HUES64 (cell line): ENCODE data around the gene JAG2.

ENCODE experiments used
- H3K27ac ChIP-seq: 2 replicates; pipeline ENCODE4 v1.7.0; 2013; ENCODE audit warnings: low read depth, low read length, inconsistent platforms
- H3K27me3 ChIP-seq: 2 replicates; pipeline ENCODE4 v1.6.1; 2013; ENCODE audit warnings: mild to moderate bottlenecking, low read length; ENCODE audit not compliant: insufficient read depth
- H3K36me3 ChIP-seq: 2 replicates; pipeline ENCODE4 v1.6.1; 2013; ENCODE audit warnings: mild to moderate bottlenecking, low read length; ENCODE audit not compliant: insufficient read depth
- H3K4me1 ChIP-seq: 2 replicates; pipeline ENCODE4 v1.6.1; 2013; ENCODE audit warnings: mild to moderate bottlenecking, low read length, moderate library complexity; ENCODE audit not compliant: insufficient read depth
- H3K4me3 ChIP-seq: 2 replicates; pipeline ENCODE4 v1.5.1; 2013; ENCODE audit warnings: mild to moderate bottlenecking, low read length, moderate library complexity
- H3K9ac ChIP-seq: 2 replicates; pipeline ENCODE4 v1.6.1; 2013; ENCODE audit warnings: mild to moderate bottlenecking, low read depth, low read length
- H3K9me3 ChIP-seq: 2 replicates; pipeline ENCODE4 v1.6.1; 2013; ENCODE audit warnings: low read depth, low read length; ENCODE audit not compliant: insufficient read depth
- WGBS: fragments of 150-250, 120-280 bp; methylation state at CpG from one replicate; pipeline ENCODE4 v1.1.7; 2013; ENCODE audit warnings: missing lambda C conversion rate; 5-methylcytosine and 5-hydroxymethylcytosine counted together

Gene JAG2

GRCh38 chr14:105161964-105162668 lies 6.5 kb downstream of the JAG2 start:
- Histone ChIP-seq H3K9ac (no peak overlapping the region), H3K27me3 (peaks cover 11% of the 10 kb centered on the region), H3K27ac (no peak overlapping the region), H3K36me3 (no peaks in the 10 kb centered on the region), H3K4me1 (no peaks in the 10 kb centered on the region), H3K4me3 (no peak overlapping the region), H3K9me3 (no peaks in the 10 kb centered on the region)
- whole genome bisulfite sequencing: 83% methylated on average over 10 of the region's 10 CpGs

DNA sequence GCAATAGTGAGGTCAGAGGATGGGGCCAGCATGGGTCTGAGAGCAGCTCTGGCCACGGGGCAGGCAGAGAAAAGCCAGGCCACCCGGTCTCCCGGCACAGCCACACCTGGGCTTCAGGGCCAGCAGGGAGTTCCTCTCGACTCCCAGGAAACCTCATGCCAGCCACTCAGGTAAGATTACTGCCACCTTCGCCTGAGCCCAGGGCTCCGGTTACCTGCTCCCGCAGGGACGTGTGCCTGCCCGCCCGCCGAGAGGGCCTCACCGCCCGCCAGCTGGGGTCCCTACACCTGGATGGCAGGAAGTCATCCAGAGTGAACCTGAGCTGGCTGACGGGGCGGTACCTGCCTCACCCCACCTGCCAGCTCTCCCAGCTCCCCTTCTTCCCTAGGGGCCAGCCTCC lies 7.3 kb downstream of the JAG2 start:
- WGBS: 89% methylated on average over 15 of the region's 15 CpGs
- Histone ChIP-seq H3K36me3 (no peaks in the 10 kb centered on the region), H3K9ac (no peak overlapping the region), H3K27ac (no peak overlapping the region), H3K9me3 (no peaks in the 10 kb centered on the region), H3K4me3 (no peak overlapping the region), H3K27me3 (peaks cover 3% of the 10 kb centered on the region), H3K4me1 (no peaks in the 10 kb centered on the region)

- 95% methylated on average over 12 of the region's 12 CpGs for WGBS
- Histone ChIP-seq H3K4me3 (no peak overlapping the region), H3K9me3 (no peaks in the 10 kb centered on the region), H3K27me3 (no peaks in the 10 kb centered on the region), H3K27ac (no peak overlapping the region), H3K36me3 (no peaks in the 10 kb centered on the region), H3K9ac (no peak overlapping the region), H3K4me1 (no peaks in the 10 kb centered on the region)
Measured at GRCh38 chr14:105160776-105161175, 7.8 kb downstream of the JAG2 start.

GRCh38 chr14:105159344-105159743 lies 9.2 kb downstream of the JAG2 start:
- Histone ChIP-seq H3K9me3 (no peaks in the 10 kb centered on the region), H3K9ac (no peak overlapping the region), H3K36me3 (no peaks in the 10 kb centered on the region), H3K4me3 (no peak overlapping the region), H3K27ac (no peak overlapping the region), H3K27me3 (no peaks in the 10 kb centered on the region), H3K4me1 (no peaks in the 10 kb centered on the region)
- WGBS: 88% methylated on average over 12 of the region's 14 CpGs

DNA sequence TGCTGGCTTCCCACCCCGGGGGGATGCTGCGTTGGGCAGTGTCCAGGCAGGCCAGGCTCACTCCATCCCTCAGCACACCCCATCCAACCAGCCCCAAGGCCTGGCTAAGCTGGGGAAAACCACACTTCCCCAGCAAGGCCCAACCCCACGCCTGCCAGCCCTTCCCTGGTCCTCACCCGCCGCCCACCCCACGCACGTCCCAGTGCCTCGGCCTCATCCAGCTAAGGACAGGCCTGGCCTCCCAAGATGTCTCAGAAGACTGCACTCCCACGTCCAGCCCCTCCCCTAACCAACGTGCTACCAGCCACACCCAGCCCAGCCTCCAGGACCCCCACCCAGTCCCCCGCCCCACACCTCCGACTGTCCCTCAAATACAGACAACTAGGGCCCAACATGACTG lies 9.8 kb downstream of the JAG2 start:
- no peak overlapping the region for H3K9ac ChIP-seq
- no peaks in the 10 kb centered on the region for H3K4me1 ChIP-seq
- H3K27me3 ChIP-seq: no peaks in the 10 kb centered on the region
- no peaks in the 10 kb centered on the region for H3K36me3 ChIP-seq
- no peak overlapping the region for H3K27ac ChIP-seq
- no peak overlapping the region for H3K4me3 ChIP-seq
- no peaks in the 10 kb centered on the region for H3K9me3 ChIP-seq
- 83% methylated on average over 12 of the region's 12 CpGs for whole genome bisulfite sequencing

- no peaks in the 10 kb centered on the region for H3K27me3 ChIP-seq
- H3K9me3 ChIP-seq: no peaks in the 10 kb centered on the region
- H3K27ac ChIP-seq: no peak overlapping the region
- WGBS: 96% methylated on average over 15 of the region's 15 CpGs
- H3K9ac ChIP-seq: no peak overlapping the region
- no peak overlapping the region for H3K4me3 ChIP-seq
- no peaks in the 10 kb centered on the region for H3K4me1 ChIP-seq
- no peaks in the 10 kb centered on the region for H3K36me3 ChIP-seq
Measured at GRCh38 chr14:105157872-105158271, 10.7 kb downstream of the JAG2 start.

- WGBS: 79% methylated on average over 31 of the region's 31 CpGs
- H3K4me1 ChIP-seq: no peaks in the 10 kb centered on the region
Measured at GRCh38 chr14:105156414-105157375, 11.9 kb downstream of the JAG2 start.

GRCh38 chr14:105155681-105156413 lies 12.7 kb downstream of the JAG2 start:
- Histone ChIP-seq H3K27me3 (no peaks in the 10 kb centered on the region), H3K4me3 (no peak overlapping the region), H3K27ac (no peak overlapping the region), H3K9me3 (no peaks in the 10 kb centered on the region), H3K4me1 (no peaks in the 10 kb centered on the region), H3K36me3 (no peaks in the 10 kb centered on the region), H3K9ac (no peak overlapping the region; the same call in 1 of the 2 replicates)
- 85% methylated on average over 48 of the region's 48 CpGs for WGBS

More at GRCh38 chr14:105156414-105157375, 11.9 kb downstream of the JAG2 start:
- Histone ChIP-seq H3K36me3 (no peaks in the 10 kb centered on the region), H3K9ac (no peak overlapping the region), H3K4me3 (no peak overlapping the region), H3K9me3 (no peaks in the 10 kb centered on the region), H3K27me3 (no peaks in the 10 kb centered on the region), H3K27ac (no peak overlapping the region)

GRCh38 chr14:105155071-105155651 lies 13.4 kb downstream of the JAG2 start:
- H3K4me1 ChIP-seq: no peaks in the 10 kb centered on the region
- no peaks in the 10 kb centered on the region for H3K27me3 ChIP-seq
- H3K9ac ChIP-seq: no peak overlapping the region; the same call in 1 of the 2 replicates
- H3K27ac ChIP-seq: no peak overlapping the region
- 85% methylated on average over 24 of the region's 24 CpGs for WGBS
- no peak overlapping the region for H3K4me3 ChIP-seq
- no peaks in the 10 kb centered on the region for H3K9me3 ChIP-seq
- no peaks in the 10 kb centered on the region for H3K36me3 ChIP-seq

- 88% methylated on average over 12 of the region's 12 CpGs for WGBS
- Histone ChIP-seq H3K9me3 (no peaks in the 10 kb centered on the region), H3K27ac (no peak overlapping the region), H3K9ac (no peak overlapping the region), H3K4me1 (no peaks in the 10 kb centered on the region), H3K4me3 (no peak overlapping the region), H3K27me3 (no peaks in the 10 kb centered on the region), H3K36me3 (no peaks in the 10 kb centered on the region)
Measured at GRCh38 chr14:105154476-105154871, 14.1 kb downstream of the JAG2 start.
